Gastrocnemius medialis (tissue), 4 donors: ENCODE data around the gene GNB1L. TPM values are rescaled to one million over a fixed set of nuclear protein-coding genes. Genes with fewer than 3 reads are reported as not detected.
"Not testable (repeated sequence)": the region's sequence is repeated elsewhere in the genome, so short reads cannot be mapped to it uniquely, and the experiment has no call there.

ENCODE experiments used
- ATAC-seq, 2 donors: fragments of 150-250 bp; one replicate each; pipeline ENCODE4 v1.9.1; 2016
- DNase-seq, 2 donors: peaks; one replicate each; pipeline ENCODE4 v3.0.0-alpha.2; 2019
- H3K27ac ChIP-seq, 4 donors: fragments of 200-600 bp; sonication (generic); 1 replicate in 1 of 4; 2 replicates in 3 of 4; pipeline ENCODE4 v1.5.1; 2016 to 2018; ENCODE audit warnings: mild to moderate bottlenecking in 2 of 4, moderate library complexity in 1 of 4
- H3K27me3 ChIP-seq, 3 donors: fragments of 200-600 bp; sonication (generic) in 2 of 3; 1 replicate in 1 of 3; 2 replicates in 2 of 3; pipeline versions ENCODE4 v1.5.1 to v1.6.0; 2016 to 2019; ENCODE audit warnings: mild to moderate bottlenecking in 1 of 3, moderate library complexity in 1 of 3
- H3K36me3 ChIP-seq, 2 donors: fragments of 200-600 bp; sonication (generic) in 1 of 2; one replicate each; pipeline ENCODE4 v1.5.1; 2017 to 2018
- H3K4me1 ChIP-seq, 2 donors: fragments of 200-600 bp; sonication (generic) in 1 of 2; one replicate each; pipeline ENCODE4 v1.5.1; 2016 to 2017; ENCODE audit warnings: mild to moderate bottlenecking in 2 of 2
- H3K4me3 ChIP-seq, 4 donors: fragments of 200-600 bp; sonication (generic) in 3 of 4; 1 replicate in 1 of 4; 2 replicates in 3 of 4; pipeline ENCODE4 v1.5.1; 2016 to 2019; ENCODE audit warnings: mild to moderate bottlenecking in 2 of 4
- H3K9me3 ChIP-seq, 3 donors: fragments of 200-600 bp; sonication (generic) in 2 of 3; 1 replicate in 1 of 3; 2 replicates in 2 of 3; pipeline ENCODE4 v1.5.1; 2016 to 2019
- POLR2A ChIP-seq, 2 donors: fragments of 450-650 bp; IDR thresholded peaks; one replicate each; pipeline ENCODE4 v1.6.1; 2017; ENCODE audit warnings: antibody characterized with exemption in 2 of 2, mild to moderate bottlenecking in 2 of 2, moderate library complexity in 2 of 2
- in situ Hi-C, 4 donors: fragments of 200-750 bp; cut with MboI; loops; one replicate each; pipeline versions ENCODE4 v1.15.0 to v1.8.0; 2017; ENCODE audit warnings: low sequenced_read_pairs in 4 of 4
- intact Hi-C: fragments of 100-400 bp; cut with DNase I; formaldehyde crosslinking; loops from one replicate; pipeline ENCODE4 v1.15.1; 2023; ENCODE audit warnings: low total_unique reads
- total RNA-seq, 4 donors: library from RNA; depleted of rRNA; stranded (reverse); fragments of >200 nt; gene quantifications; one replicate each; pipeline versions ENCODE4 v1.1.0 to v1.2.3, GENCODE V29; 2016
- TF ChIP-seq, protein P1 (sequence below), 5 experiments: fragments of 450-650 bp in 3 of 5; fragments of 200-600 bp in 2 of 5; sonication (generic) in 2 of 5; IDR thresholded peaks in 4 of 5; conservative IDR thresholded peaks in 1 of 5; 1 replicate in 4 of 5; 2 replicates in 1 of 5; pipeline ENCODE4 v1.5.1; 2016 to 2019; ENCODE audit warnings: antibody characterized with exemption in 5 of 5, mild to moderate bottlenecking in 3 of 5, moderate library complexity in 3 of 5

The GNB1L gene
- total RNA-seq, 4 donors from 2014 or later = 4.4 to 9.6 (median 6.7) TPM

DNA sequence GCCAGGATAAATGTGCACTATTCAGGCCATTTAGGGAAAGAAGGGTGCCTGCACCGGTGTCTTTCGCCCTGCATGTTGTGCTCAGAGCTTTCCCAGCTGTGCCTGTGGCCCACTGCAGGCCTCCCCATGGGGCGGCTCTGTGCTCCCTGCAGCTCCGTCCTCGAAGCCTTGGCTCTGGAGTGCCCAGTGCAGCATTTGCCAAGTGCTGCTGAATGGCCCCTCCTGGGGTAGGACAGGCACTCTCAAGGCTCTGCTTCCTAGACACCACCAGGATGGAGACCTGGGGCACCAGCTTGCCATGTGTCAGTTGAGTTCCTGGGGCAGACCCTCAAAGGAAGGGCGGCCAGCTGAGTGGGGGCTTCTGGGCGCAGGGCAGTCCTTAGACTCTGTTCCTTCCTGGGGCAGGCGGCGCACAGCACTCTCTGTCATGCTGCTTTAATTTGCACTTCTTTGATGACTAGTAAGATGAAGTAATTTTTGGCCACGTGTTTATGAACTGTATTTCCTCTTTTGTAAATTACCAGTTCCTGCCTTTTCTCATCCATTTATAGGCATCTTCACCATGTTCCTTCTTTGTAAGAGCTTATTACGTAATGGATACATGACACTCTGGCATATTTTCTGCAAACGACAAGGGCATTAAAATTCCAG, 32.1 kb upstream of the GNB1L start:
- no peak overlapping the region for H3K4me3 ChIP-seq
- peaks cover 0 to 12% of the 10 kb centered on the region in 2 donors for H3K4me1 ChIP-seq
- H3K27ac ChIP-seq = no peak overlapping the region
- no peaks in the 10 kb centered on the region for H3K9me3 ChIP-seq
- no peaks in the 10 kb centered on the region for H3K36me3 ChIP-seq
- DNase-seq = no peak
- TF ChIP-seq, protein P1, sequence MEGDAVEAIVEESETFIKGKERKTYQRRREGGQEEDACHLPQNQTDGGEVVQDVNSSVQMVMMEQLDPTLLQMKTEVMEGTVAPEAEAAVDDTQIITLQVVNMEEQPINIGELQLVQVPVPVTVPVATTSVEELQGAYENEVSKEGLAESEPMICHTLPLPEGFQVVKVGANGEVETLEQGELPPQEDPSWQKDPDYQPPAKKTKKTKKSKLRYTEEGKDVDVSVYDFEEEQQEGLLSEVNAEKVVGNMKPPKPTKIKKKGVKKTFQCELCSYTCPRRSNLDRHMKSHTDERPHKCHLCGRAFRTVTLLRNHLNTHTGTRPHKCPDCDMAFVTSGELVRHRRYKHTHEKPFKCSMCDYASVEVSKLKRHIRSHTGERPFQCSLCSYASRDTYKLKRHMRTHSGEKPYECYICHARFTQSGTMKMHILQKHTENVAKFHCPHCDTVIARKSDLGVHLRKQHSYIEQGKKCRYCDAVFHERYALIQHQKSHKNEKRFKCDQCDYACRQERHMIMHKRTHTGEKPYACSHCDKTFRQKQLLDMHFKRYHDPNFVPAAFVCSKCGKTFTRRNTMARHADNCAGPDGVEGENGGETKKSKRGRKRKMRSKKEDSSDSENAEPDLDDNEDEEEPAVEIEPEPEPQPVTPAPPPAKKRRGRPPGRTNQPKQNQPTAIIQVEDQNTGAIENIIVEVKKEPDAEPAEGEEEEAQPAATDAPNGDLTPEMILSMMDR (IDR thresholded peaks at IDR 0.05 in 4 of 5, conservative IDR thresholded peaks at IDR 0.05 in 1 of 5) = no peak
- TF ChIP-seq POLR2A (IDR thresholded peaks at IDR 0.05) = no peak
- ATAC-seq = peak in 1 of 2 donors; percentile 31
- intact Hi-C loops = no loop called here
- in situ Hi-C loops = no loop called here
- no peaks in the 10 kb centered on the region for H3K27me3 ChIP-seq

DNA sequence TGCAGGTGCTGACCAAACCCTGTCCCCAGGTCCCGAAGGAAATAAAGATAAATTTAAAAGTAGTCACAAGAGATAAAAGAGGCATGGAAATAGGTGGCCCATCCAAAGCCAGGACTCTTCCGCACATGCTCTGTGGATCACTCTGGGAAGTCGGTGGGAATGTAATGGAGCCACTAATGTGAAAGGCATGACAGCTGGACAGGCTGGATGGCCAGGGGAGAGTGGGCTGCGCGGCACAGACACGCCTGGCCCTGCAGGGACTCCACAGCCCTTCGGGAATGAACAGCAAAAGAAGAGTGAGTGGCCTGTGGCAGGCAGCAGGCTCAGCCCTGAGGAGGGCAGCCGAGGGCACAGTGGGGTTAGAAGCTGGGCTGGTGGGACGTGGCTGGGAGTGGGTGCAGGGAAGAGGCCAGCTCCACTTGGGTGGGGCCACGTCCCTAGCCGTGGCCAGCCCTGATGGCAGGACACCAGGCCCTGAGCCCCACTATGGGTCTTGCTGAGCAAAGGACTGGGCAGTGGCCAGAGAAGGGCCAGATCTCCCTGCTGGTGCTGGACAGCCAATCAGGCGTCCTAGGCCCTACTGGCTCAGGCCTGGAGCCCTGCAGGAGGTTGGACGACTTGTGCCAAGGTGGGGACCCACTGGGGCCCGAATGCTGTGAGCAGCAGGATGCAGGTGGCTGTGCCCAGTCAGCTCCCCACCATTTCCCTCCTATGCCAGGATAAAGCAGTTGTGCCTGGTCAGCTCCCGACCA, 31.3 kb upstream of the GNB1L start:
- ATAC-seq (no peak), DNase-seq (no peak)
- peaks cover 0 to 12% of the 10 kb centered on the region in 2 donors for H3K4me1 ChIP-seq

DNA sequence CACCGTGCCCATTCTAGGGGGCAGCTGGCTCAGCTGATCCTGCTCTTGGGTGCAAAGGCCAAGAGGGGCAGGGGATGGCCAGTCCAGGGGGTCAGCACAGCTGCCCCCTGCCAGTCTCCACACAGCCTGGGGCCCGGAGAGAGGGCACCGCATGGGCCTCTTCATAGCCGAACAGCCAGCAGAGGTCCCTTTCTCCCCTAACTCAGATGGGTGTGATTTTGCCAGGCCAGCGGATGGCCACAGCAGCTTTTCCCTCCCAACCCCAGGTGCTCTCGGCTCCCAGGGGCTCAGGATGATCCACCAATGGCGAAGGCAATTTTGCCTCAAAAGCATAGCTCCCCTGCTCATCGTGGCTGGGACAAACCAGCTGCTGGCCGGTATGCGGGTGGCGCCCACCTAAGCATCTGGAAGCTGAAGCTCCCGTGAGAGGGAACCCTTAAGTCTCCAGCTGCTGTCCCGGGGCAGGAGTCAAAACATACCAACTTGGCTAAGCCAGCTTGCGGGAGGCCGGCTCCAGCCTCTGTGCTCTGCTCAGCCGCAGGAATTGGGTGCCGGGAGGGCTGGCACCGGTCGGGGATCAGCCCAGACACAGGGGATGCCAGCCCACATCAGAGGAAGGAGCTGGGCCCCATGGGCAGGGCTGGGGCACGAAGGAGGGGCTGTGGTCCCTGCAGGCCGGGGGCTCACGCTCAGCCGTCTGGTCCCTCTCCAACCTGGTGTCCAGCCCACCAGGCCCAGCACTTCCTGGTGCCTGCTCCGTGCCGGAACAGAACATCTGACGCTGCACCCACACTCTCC, 30.5 kb upstream of the GNB1L start:
- in situ Hi-C loops (no loop called here), intact Hi-C loops (no loop called here)
- H3K4me3 ChIP-seq = no peak overlapping the region
- H3K9me3 ChIP-seq = no peaks in the 10 kb centered on the region
- H3K36me3 ChIP-seq = no peaks in the 10 kb centered on the region
- ATAC-seq = no peak
- no peak for TF ChIP-seq POLR2A (IDR thresholded peaks at IDR 0.05)
- TF ChIP-seq, protein P1 (IDR thresholded peaks at IDR 0.05 in 4 of 5, conservative IDR thresholded peaks at IDR 0.05 in 1 of 5) = no peak
- H3K4me1 ChIP-seq = peaks cover 0 to 12% of the 10 kb centered on the region in 2 donors
- H3K27ac ChIP-seq = no peak overlapping the region
- no peaks in the 10 kb centered on the region for H3K27me3 ChIP-seq
- DNase-seq = no peak

More for the DNA sequence above, 31.3 kb upstream of the GNB1L start:
- H3K27me3 ChIP-seq = no peaks in the 10 kb centered on the region
- H3K4me3 ChIP-seq = no peak overlapping the region
- H3K9me3 ChIP-seq = no peaks in the 10 kb centered on the region
- H3K27ac ChIP-seq = no peak overlapping the region
- in situ Hi-C loops (no loop called here), intact Hi-C loops (no loop called here)
- no peaks in the 10 kb centered on the region for H3K36me3 ChIP-seq
- TF ChIP-seq POLR2A (IDR thresholded peaks at IDR 0.05) = no peak
- TF ChIP-seq, protein P1 (IDR thresholded peaks at IDR 0.05 in 4 of 5, conservative IDR thresholded peaks at IDR 0.05 in 1 of 5) = no peak

DNA sequence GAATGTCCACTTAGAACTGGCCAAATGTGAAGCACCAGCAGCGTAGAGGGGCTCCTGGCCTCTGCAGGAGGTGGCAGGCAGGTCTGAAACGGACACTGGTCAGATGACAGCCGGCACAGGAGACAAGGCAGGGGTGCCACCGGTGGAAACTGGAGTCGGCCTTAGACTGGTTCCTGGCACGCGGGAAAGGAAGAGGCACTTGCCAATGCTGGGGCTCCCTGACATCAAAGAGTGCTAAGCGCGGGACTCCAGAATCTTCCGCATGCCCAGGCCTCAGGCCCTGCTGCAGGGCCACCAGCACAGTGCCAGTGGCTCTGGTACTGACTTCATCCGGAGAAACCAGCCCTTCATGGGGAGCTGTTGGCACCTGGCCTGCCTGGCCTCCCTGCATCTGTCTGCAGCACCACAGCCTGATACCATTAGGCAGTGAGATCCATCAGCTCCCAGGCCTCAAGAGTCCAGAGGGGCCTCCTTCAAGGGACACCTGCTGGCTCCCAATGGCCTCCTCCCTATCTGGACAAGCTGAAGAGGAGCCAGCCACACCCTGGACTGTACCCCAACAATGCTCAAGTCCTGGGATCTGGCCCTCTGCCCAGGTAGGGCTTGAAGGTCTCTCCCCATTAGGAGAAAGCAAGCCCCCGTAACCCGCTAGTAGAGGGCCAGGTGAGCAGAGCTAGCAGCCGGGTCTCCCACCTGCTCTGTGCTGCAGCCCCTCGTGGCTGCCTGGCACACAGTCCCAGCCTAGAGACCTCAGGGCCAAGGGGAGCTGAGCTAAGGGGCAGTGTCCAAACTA, 29.7 kb upstream of the GNB1L start:
- in situ Hi-C loops (no loop called here), intact Hi-C loops (no loop called here)
- Histone ChIP-seq H3K27me3 (no peaks in the 10 kb centered on the region), H3K4me3 (no peak overlapping the region), H3K9me3 (no peaks in the 10 kb centered on the region), H3K27ac (no peak overlapping the region), H3K4me1 (peaks cover 0 to 12% of the 10 kb centered on the region in 2 donors), H3K36me3 (no peaks in the 10 kb centered on the region)
- ATAC-seq (no peak), DNase-seq (peak in 1 of 2 donors; percentile 31)
- TF ChIP-seq POLR2A (IDR thresholded peaks at IDR 0.05) = no peak
- TF ChIP-seq, protein P1 (IDR thresholded peaks at IDR 0.05 in 4 of 5, conservative IDR thresholded peaks at IDR 0.05 in 1 of 5) = no peak

DNA sequence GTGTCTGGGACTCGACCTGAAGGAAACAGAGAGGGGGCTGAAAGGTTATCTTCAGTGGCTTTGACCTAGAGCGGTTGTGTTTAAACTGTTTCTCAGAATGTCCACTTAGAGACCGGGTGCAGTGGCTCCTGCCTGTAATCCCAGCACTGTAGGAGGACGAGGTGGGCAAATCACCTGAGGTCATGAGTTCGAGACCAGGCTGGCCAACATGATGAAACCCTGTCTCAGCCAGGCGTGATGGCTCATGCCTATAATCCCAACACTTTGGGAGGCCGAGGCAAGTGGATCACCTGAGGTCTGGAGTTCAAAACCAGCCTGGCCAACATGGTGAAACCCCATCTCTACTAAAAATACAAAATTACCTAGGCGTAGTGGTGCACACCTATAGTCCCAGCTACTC, 28.8 kb upstream of the GNB1L start:
- H3K9me3 ChIP-seq, H3K27me3 ChIP-seq, H3K27ac ChIP-seq, DNase-seq, H3K4me3 ChIP-seq, intact Hi-C loops, H3K36me3 ChIP-seq, in situ Hi-C loops, ATAC-seq: not testable (repeated sequence)
- H3K4me1 ChIP-seq = peaks cover 0 to 12% of the 10 kb centered on the region in 2 donors
